Large intestine (tissue), 3 donors: Measurements from ENCODE around the gene CSF2RB. TPM values are rescaled to one million over a fixed set of nuclear protein-coding genes. Genes with fewer than 3 reads are reported as not detected.
A peak's percentile ranks its signal among the peaks of the same experiment; 100 is the strongest.

Experiments
- DNase-seq, 2 donors: peaks; one replicate each; pipeline versions ENCODE4 v3.0.0 to v3.0.0-alpha.2; 2013
- H3K27ac ChIP-seq: one replicate; pipeline ENCODE4 v1.5.1; 2013; ENCODE audit warnings: low read length
- H3K27me3 ChIP-seq: 2 replicates; pipeline ENCODE4 v1.6.1; 2013; ENCODE audit warnings: low read length; ENCODE audit not compliant: control insufficient read depth, insufficient read depth
- H3K36me3 ChIP-seq: 2 replicates; pipeline ENCODE4 v1.6.1; 2013; ENCODE audit warnings: low read length; ENCODE audit not compliant: control insufficient read depth, insufficient read depth
- H3K4me1 ChIP-seq: one replicate; pipeline ENCODE4 v1.6.1; 2013; ENCODE audit warnings: low read length; ENCODE audit not compliant: control insufficient read depth, insufficient read depth
- H3K4me3 ChIP-seq: one replicate; pipeline ENCODE4 v1.5.1; 2013; ENCODE audit warnings: low read length
- H3K9me3 ChIP-seq: one replicate; pipeline ENCODE4 v1.6.1; 2013; ENCODE audit warnings: mild to moderate bottlenecking, low read depth, low read length, moderate library complexity; ENCODE audit not compliant: control insufficient read depth
- WGBS: methylation state at CpG from one replicate; pipeline ENCODE4 v1.1.5; 2013; ENCODE audit warnings: low lambda C conversion rate; ENCODE audit not compliant: insufficient coverage; 5-methylcytosine and 5-hydroxymethylcytosine counted together
- polyA plus RNA-seq: library from polyadenylated mRNA; unstranded; fragments of 120-200 nt; gene quantifications from one replicate; pipeline ENCODE4 v1.2.1, GENCODE V29; 2013

Gene CSF2RB
- polyA plus RNA-seq, 1 donor, result 2.2 TPM

GRCh38 chr22:36968249-36968964 lies 55.0 kb downstream of the CSF2RB start:
- Histone ChIP-seq H3K36me3 (no peaks in the 10 kb centered on the region), H3K27ac (no peak overlapping the region), H3K27me3 (peaks cover 1% of the 10 kb centered on the region), H3K4me1 (no peaks in the 10 kb centered on the region), H3K4me3 (no peak overlapping the region), H3K9me3 (no peaks in the 10 kb centered on the region)
- no peak for DNase-seq
- WGBS, result 82% methylated on average over 4 of the region's 5 CpGs

GRCh38 chr22:36971341-36972125 lies 58.1 kb downstream of the CSF2RB start:
- Histone ChIP-seq H3K9me3 (no peaks in the 10 kb centered on the region), H3K4me1 (no peaks in the 10 kb centered on the region), H3K4me3 (no peak overlapping the region), H3K27me3 (peaks cover 5% of the 10 kb centered on the region), H3K27ac (no peak overlapping the region), H3K36me3 (no peaks in the 10 kb centered on the region)
- WGBS, result no CpG with 5 or more reads among the region's 19 CpGs
- DNase-seq, result no peak

DNA sequence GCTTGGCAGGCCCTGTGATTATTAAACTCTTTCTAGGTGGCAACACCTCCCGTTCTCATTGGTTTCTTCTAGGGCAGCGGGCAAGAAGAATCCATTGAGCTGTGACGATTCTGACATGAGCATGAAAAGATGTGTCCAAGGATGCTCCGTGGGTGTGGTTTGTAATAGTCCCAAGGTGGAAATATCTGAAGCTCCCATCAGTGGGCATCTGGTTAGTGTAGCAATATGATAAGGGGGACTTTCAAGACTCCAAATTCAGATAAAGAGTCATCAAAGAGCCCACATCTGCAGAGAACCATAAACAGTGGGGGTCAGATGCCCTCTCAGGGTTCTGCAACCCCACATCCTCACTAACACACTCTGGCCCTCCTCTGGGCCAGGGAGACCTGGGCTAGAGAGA lies 63.2 kb downstream of the CSF2RB start:
- Histone ChIP-seq H3K4me3 (no peak overlapping the region), H3K4me1 (peaks cover 5% of the 10 kb centered on the region), H3K36me3 (no peaks in the 10 kb centered on the region), H3K9me3 (no peaks in the 10 kb centered on the region), H3K27ac (no peak overlapping the region), H3K27me3 (peaks cover 13% of the 10 kb centered on the region)
- DNase-seq, result no peak
- 100% methylated on average over 1 of the region's 4 CpGs for WGBS

DNA sequence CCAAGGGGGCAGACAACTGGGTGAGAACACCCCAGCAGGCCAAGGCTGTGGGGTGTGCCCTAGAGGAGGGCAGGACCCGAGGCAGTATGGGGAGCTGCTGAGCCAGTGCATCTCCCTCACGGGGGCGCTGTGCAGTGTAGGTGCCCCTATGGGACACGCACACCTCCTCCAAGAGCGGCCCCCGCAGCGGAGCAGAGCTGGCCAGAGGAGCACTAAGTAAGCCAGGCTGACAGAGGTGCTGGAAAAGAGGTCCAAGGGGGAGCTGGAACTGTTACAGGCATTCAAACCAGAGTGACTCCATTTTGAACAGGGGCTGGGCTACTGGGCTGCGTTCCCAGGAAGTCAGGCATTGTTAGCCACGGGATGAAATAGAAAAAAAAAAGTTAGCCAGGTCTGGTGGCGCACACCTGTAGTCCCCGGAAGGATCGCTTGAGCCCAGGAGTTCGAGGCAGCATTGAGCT lies 64.0 kb downstream of the CSF2RB start:
- H3K4me1 ChIP-seq, result peaks cover 5% of the 10 kb centered on the region
- DNase-seq, result peak; percentile 53 to 67
- H3K27ac ChIP-seq, result no peak overlapping the region

DNA sequence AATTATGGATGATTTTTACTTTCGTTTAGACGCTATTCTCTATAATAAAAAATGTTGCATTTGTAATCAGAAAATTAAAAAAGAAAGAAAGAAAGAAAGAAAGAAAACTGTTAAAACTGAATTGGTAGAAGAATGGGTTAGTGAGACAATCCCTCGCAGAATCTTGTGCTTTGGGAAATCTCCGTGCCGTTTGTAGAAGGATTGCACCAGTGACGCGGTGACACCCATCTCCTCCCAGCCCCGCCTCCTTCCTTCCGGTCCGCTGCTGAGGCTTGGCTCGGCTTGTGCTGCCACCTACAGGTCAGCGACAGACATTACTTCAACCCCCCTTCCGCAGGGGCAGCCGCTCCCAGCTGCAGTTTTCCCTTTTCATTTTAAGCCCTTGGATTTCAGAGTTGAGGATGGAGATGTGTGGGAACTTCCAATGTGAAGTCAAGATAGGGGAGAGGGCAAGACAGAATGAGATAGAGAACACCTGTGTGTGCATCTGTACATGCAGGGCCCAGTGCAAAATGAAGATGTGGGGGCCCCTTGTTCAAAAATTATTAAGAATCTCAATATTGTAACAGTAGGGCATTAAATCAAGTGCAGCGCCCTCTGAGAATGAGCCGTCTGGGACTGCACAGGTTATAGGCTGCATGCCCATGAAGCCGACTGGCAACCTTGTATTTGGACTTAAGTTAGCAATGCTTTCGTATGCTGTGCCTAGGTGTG lies 64.7 kb downstream of the CSF2RB start:
- DNase-seq, result peak; percentile 82 to 83
- 13% methylated on average over 2 of the region's 18 CpGs for WGBS
- Histone ChIP-seq H3K27me3 (peaks cover 13% of the 10 kb centered on the region), H3K9me3 (no peaks in the 10 kb centered on the region), H3K36me3 (no peaks in the 10 kb centered on the region), H3K4me3 (peak overlapping the region; percentile 41), H3K27ac (no peak overlapping the region), H3K4me1 (peaks cover 8% of the 10 kb centered on the region)

More for the DNA sequence above, 64.0 kb downstream of the CSF2RB start:
- no CpG with 5 or more reads among the region's 13 CpGs for WGBS
- Histone ChIP-seq H3K9me3 (no peaks in the 10 kb centered on the region), H3K27me3 (peaks cover 13% of the 10 kb centered on the region), H3K36me3 (no peaks in the 10 kb centered on the region), H3K4me3 (peak overlapping the region; percentile 41)

DNA sequence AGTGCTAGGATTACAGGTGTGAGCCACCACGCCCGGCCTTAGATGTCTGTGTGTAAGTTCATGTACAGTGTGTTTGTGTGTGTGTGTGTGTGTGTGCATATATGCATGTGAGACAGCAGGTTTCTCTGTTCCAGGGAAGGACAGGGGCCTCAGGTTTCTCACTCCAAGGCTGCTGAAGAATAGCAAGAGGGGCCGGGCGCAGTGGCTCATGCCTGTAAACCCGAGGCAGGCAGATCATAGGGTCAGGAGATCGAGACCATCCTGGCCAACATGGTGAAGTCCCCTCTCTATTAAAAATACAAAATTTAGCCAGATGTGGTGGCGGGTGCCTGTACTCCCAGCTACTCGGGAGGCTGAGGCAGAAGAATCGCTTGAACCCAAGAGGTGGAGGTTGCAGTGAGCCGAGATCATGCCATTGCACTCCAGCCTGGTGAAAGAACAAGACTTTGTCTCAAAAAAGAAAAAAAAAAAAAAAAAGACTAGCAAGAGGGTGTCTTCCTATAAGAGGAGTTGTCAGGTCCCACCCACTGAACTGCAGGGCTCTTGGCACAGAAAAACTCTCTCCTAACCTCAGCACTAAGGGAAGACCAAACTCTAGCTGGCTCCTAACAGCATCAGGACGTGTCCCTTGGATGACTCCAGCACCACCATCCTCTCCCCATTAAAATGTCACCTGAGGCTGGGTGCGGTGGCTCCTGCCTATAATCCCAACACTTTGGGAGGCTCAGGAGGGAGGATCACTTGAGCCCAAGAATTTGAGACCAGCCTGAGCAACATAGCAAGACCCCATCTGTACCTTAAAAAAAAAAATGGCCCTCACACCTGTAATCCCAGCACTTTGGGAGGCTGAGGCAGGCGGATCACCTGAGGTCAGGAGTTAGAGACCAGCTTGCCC lies 65.8 kb downstream of the CSF2RB start:
- peaks cover 13% of the 10 kb centered on the region for H3K27me3 ChIP-seq
- no peak for DNase-seq
- H3K4me3 ChIP-seq, result no peak overlapping the region
- H3K4me1 ChIP-seq, result peaks cover 8% of the 10 kb centered on the region
- H3K36me3 ChIP-seq, result no peaks in the 10 kb centered on the region
- H3K27ac ChIP-seq, result no peak overlapping the region
- no CpG with 5 or more reads among the region's 13 CpGs for WGBS
- H3K9me3 ChIP-seq, result no peaks in the 10 kb centered on the region

- DNase-seq, result no peak
- Histone ChIP-seq H3K36me3 (no peaks in the 10 kb centered on the region), H3K4me3 (no peak overlapping the region), H3K4me1 (peaks cover 8% of the 10 kb centered on the region), H3K27ac (no peak overlapping the region), H3K27me3 (peaks cover 13% of the 10 kb centered on the region), H3K9me3 (peaks cover 5% of the 10 kb centered on the region)
- 63% methylated on average over 2 of the region's 16 CpGs for WGBS
These were observed 67.9 kb downstream of the CSF2RB start for GRCh38 chr22:36981247-36981775.

GRCh38 chr22:36982136-36982535 lies 68.7 kb downstream of the CSF2RB start:
- Histone ChIP-seq H3K9me3 (peaks cover 5% of the 10 kb centered on the region), H3K27ac (no peak overlapping the region), H3K4me3 (no peak overlapping the region), H3K27me3 (peaks cover 5% of the 10 kb centered on the region), H3K4me1 (peaks cover 8% of the 10 kb centered on the region), H3K36me3 (no peaks in the 10 kb centered on the region)
- 20% methylated on average over 1 of the region's 5 CpGs for WGBS
- DNase-seq, result no peak

DNA sequence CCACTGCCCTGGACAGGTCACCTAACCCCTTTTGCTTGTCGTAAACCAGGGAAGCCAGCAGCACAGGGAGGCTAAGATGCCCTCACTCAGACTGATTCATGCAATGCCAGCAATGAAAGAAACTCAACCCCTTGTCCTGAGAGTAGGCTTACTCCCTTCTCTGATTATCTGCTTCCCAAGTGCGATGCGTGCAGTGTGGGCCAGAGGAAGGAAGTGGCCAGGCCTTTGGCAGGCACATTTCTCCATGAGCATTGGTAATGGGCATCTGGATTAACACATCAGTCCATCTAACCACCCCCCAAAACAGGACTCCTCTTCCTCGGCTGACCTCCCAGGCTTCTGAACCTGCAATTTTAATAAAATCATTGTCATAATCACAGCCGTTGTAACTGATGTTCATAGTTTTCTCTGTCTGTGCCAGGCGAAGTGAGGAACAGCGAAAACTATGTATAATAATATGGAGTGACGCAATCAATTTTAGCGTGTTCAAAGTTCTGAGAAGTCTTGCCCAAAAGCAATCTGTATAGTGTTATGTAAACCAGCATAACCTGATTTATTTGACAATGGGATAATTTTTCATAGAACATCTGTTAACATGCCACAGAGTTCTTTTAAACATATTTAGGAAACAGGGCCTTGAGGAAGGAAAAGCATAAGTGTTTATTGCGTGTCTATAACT lies 71.9 kb downstream of the CSF2RB start:
- 87% methylated on average over 4 of the region's 10 CpGs for WGBS
- H3K9me3 ChIP-seq, result peaks cover 5% of the 10 kb centered on the region
- peaks cover 16% of the 10 kb centered on the region for H3K27me3 ChIP-seq
- no peak overlapping the region for H3K4me3 ChIP-seq
- DNase-seq, result no peak
- H3K36me3 ChIP-seq, result no peaks in the 10 kb centered on the region
- no peak overlapping the region for H3K27ac ChIP-seq
- H3K4me1 ChIP-seq, result peaks cover 3% of the 10 kb centered on the region
